SK-N-SH treated with all-trans-retinoic acid at 6 μM for 48 hours (cell line): ENCODE measurements around the gene PTCH1.

Source experiments
- ESRRG ChIP-seq: fragments of 250-450 bp; sonication (Bioruptor Pico); IDR thresholded peaks from 2 replicates; pipeline ENCODE4 v1.6.1; 2021; ENCODE audit warnings: mild to moderate bottlenecking
- ISL1 ChIP-seq: fragments of 250-450 bp; sonication (Bioruptor Pico); IDR thresholded peaks from 2 replicates; pipeline ENCODE4 v2.1.2; 2022; ENCODE audit warnings: mild to moderate bottlenecking, moderate library complexity
- PATZ1 ChIP-seq: fragments of 250-450 bp; sonication (Bioruptor Pico); IDR thresholded peaks from 2 replicates; pipeline ENCODE4 v1.8.0; 2020; ENCODE audit warnings: mild to moderate bottlenecking, moderate library complexity, borderline replicate concordance
- POU6F1 ChIP-seq: fragments of 250-450 bp; sonication (Bioruptor Pico); IDR thresholded peaks from 2 replicates; pipeline ENCODE4 v1.8.0; 2021; ENCODE audit warnings: low read depth, mild to moderate bottlenecking, moderate library complexity, borderline replicate concordance
- RARB ChIP-seq: fragments of 250-450 bp; sonication (Bioruptor Pico); IDR thresholded peaks from 2 replicates; pipeline ENCODE4 v1.8.0; 2021; ENCODE audit warnings: mild to moderate bottlenecking, moderate library complexity
- ZFP3 ChIP-seq: fragments of 250-450 bp; sonication (Bioruptor Pico); IDR thresholded peaks from 2 replicates; pipeline ENCODE4 v1.5.0; 2020; ENCODE audit warnings: mild to moderate bottlenecking, moderate library complexity
- ZFP30 ChIP-seq: fragments of 450-650 bp; formaldehyde crosslinking; IDR thresholded peaks from 2 replicates; pipeline ENCODE4 v1.5.0; 2022; ENCODE audit warnings: mild to moderate bottlenecking, moderate library complexity
- ZNF8 ChIP-seq: fragments of 450-650 bp; formaldehyde crosslinking; IDR thresholded peaks from 2 replicates; pipeline ENCODE4 v1.5.0; 2020; ENCODE audit warnings: mild to moderate bottlenecking, moderate library complexity

GRCh38 chr9:95457769-95458168 lies 59.0 kb downstream of the PTCH1 start:
- no peak for TF ChIP-seq POU6F1
- TF ChIP-seq ESRRG, result no peak
- no peak for TF ChIP-seq ZFP3 (CRISPR knock-in tag)
- TF ChIP-seq RARB (CRISPR knock-in tag), result no peak
- no peak for TF ChIP-seq ZFP30 (CRISPR knock-in tag)
- no peak for TF ChIP-seq ISL1 (CRISPR knock-in tag)
- TF ChIP-seq PATZ1 (CRISPR knock-in tag), result no peak
- TF ChIP-seq ZNF8 (CRISPR knock-in tag), result no peak
